CD4-positive, alpha-beta T cell treated with Interleukin-15 for 4 hours (primary cell): ENCODE data around the gene PWP1.
A peak's percentile ranks its signal among the peaks of the same experiment; 100 is the strongest.

Experiments
- DNase-seq: peaks from one replicate; pipeline ENCODE4 v3.0.0-alpha.2; 2020; ENCODE audit warnings: low spot score

The PWP1 gene

DNA sequence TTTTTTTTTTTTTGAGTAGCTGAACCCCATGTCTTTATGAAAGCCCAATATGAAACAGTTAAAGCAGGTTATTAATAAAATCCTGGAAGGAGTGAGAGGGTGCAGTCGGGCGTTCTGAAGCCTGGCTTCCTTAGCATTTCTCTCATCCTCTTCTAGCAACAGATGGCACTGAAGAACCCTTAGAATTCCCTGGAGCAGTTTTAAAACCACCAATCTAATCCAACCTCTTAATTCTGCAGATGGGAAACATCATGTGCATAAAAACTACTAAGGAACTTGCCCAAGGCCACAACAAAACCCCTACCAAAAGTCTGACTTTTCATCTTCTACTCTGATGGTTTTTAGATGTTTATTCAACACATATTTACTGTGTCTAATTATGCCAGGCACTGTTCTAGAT, 50.2 kb downstream of the PWP1 start:
- no peak for DNase-seq

- DNase-seq: no peak
Observed at GRCh38 chr12:107736914-107737313, 51.3 kb downstream of the PWP1 start.

DNA sequence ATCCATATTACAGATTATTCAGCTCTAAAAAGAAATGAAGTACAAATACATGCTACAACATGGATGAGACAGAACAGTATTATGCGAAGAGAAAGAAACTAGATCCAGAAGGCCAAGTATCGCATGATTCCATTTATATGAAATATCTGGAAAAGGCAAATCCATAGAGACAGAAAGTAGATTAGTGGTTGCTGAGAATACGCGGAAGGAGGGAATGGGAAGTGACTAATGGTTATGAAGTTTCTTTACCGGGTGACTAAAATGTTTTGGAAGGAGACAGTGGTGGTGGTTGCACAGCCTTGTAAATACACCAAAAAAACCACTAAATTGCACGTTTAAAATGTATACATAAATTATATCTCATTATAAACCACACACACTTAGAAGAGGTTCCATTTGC, 62.9 kb downstream of the PWP1 start:
- DNase-seq: no peak

- no peak for DNase-seq
Observed at GRCh38 chr12:107749083-107749482, 63.5 kb downstream of the PWP1 start.

DNA sequence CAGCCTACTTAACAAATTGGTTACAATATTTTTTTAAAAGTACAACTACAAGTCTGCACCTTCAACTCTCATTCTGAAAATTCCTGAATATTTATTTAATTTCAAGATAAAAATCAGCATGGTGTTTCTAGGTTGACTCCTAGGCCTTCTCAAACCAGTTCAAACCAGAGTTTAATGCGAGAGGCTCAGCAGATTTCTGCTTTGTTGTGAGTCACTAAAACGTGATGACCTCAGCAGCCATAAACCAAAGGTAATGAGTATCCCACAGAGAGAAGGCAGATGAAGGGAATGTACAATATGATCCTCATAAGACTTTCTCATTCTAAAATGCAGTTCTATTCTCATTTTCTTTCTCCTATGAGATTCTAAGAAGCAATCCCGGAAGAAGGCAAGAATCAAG, 73.8 kb downstream of the PWP1 start:
- DNase-seq: peak; percentile 55

DNA sequence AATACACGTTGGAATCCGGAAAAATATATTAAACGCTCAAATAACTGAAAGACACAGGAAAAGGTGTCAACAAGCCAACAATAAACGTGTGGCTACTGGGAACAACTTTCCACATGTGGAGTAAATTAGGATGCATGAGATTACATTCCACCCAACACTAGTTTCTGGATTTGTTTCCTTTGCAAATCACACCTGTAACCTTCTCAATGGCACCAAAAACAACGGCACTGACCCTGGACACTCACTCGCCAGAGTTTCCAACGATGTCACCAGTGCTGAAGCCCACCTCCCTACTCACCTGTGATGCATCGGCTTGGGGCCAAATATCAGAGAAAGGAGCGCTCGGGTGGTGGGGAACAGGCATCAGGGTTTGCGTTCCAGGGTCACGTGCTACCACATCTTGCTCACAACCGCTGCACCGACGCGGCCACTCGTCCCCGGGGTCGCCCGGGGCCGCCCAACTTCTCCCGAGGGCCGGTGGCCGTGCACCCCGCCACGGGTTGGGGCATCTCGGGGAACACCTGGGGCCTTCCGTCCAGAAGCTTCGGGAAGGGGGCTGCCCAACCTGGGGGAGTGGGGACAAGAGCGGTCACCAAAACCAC, 74.7 kb downstream of the PWP1 start:
- peak; percentile 12 for DNase-seq

- DNase-seq: peak; percentile 91
Observed at GRCh38 chr12:107760809-107761501, 75.4 kb downstream of the PWP1 start, which contains the start of gene PRDM4. TSS of gene PRDM4 (minus strand) at chr12:107761137. CDS start at chr12:107760515, 622 bp downstream.

- no peak for DNase-seq
Observed at GRCh38 chr12:107761502-107761904, 75.9 kb downstream of the PWP1 start.
